CD14-positive monocyte (primary cell): ENCODE data around the gene CCT3. TPM values are rescaled to one million over a fixed set of nuclear protein-coding genes. Genes with fewer than 3 reads are reported as not detected.

Experiments used
- DNase-seq, 3 donors: peaks; one replicate each; pipeline ENCODE4 v3.0.0-alpha.2; 2011 to 2022
- H2AFZ ChIP-seq: 2 replicates; pipeline ENCODE4 v1.6.0; 2012; ENCODE audit warnings: mild to moderate bottlenecking, low read depth, low read length, inconsistent platforms; ENCODE audit not compliant: insufficient read depth, poor library complexity, severe bottlenecking
- H3K27ac ChIP-seq, 2 donors: 1 replicate in 1 of 2; 2 replicates in 1 of 2; pipeline ENCODE4 v1.5.1; 2012 to 2013; ENCODE audit warnings: low read length in 2 of 2, control low read depth in 1 of 2, inconsistent platforms in 1 of 2, low read depth in 1 of 2, mild to moderate bottlenecking in 1 of 2
- H3K27me3 ChIP-seq, 2 donors: one replicate each; pipeline versions ENCODE4 v1.6.0 to v1.6.1; 2011 to 2013; ENCODE audit warnings: low read length in 2 of 2; ENCODE audit not compliant: control insufficient read depth in 2 of 2, insufficient read depth in 2 of 2
- H3K36me3 ChIP-seq, 2 donors: replicated peaks in 1 of 2; 1 replicate in 1 of 2; 2 replicates in 1 of 2; pipeline versions ENCODE4 v1.5.1 to v1.6.1; 2012 to 2013; ENCODE audit warnings: low read length in 2 of 2, control low read depth in 1 of 2, inconsistent platforms in 1 of 2, mild to moderate bottlenecking in 1 of 2; ENCODE audit not compliant: insufficient read depth in 2 of 2, control insufficient read depth in 1 of 2
- H3K4me1 ChIP-seq, 2 donors: 1 replicate in 1 of 2; 2 replicates in 1 of 2; pipeline versions ENCODE4 v1.5.1 to v1.6.1; 2012 to 2013; ENCODE audit warnings: low read length in 2 of 2, control low read depth in 1 of 2, inconsistent platforms in 1 of 2, mild to moderate bottlenecking in 1 of 2, moderate library complexity in 1 of 2; ENCODE audit not compliant: insufficient read depth in 2 of 2, control insufficient read depth in 1 of 2
- H3K4me2 ChIP-seq: replicated peaks from 2 replicates; pipeline ENCODE3; 2012; ENCODE audit warnings: low read length, moderate library complexity, mild to moderate bottlenecking; ENCODE audit not compliant: poor library complexity, severe bottlenecking; ENCODE audit errors: extremely low read depth
- H3K4me3 ChIP-seq, 3 experiments: fragments of 200-600 bp in 1 of 3; sonication (generic) in 1 of 3; replicated peaks in 1 of 3; 1 replicate in 2 of 3; 2 replicates in 1 of 3; pipeline ENCODE4 v1.5.1; 2011 to 2013; ENCODE audit warnings: low read length in 3 of 3, mild to moderate bottlenecking in 3 of 3, control low read depth in 2 of 3, low read depth in 2 of 3, inconsistent platforms in 1 of 3, moderate library complexity in 1 of 3
- H3K79me2 ChIP-seq: 2 replicates; pipeline ENCODE4 v1.6.0; 2012; ENCODE audit warnings: mild to moderate bottlenecking, control low read depth, inconsistent platforms, low read length, moderate library complexity; ENCODE audit not compliant: insufficient read depth
- H3K9ac ChIP-seq: 2 replicates; pipeline ENCODE4 v1.6.0; 2017; ENCODE audit warnings: low read length, mild to moderate bottlenecking; ENCODE audit not compliant: insufficient read depth, poor library complexity, severe bottlenecking
- H3K9me3 ChIP-seq, 2 donors: replicated peaks in 1 of 2; 1 replicate in 1 of 2; 2 replicates in 1 of 2; pipeline versions ENCODE4 v1.5.1 to v1.6.1; 2012 to 2013; ENCODE audit warnings: low read length in 2 of 2, control low read depth in 1 of 2; ENCODE audit not compliant: control insufficient read depth in 1 of 2, insufficient read depth in 1 of 2
- H4K20me1 ChIP-seq: 2 replicates; pipeline ENCODE4 v1.6.0; 2012; ENCODE audit warnings: mild to moderate bottlenecking, low read length, control low read depth, moderate library complexity; ENCODE audit not compliant: insufficient read depth
- H3K27ac Mint-ChIP-seq, 7 donors: one replicate each; pipeline ENCODE4 v1.8.0; 2020; ENCODE audit warnings: mild to moderate bottlenecking in 7 of 7, mixed read lengths in 7 of 7, moderate library complexity in 6 of 7, inconsistent platforms in 2 of 7
- H3K27me3 Mint-ChIP-seq, 3 donors: one replicate each; pipeline ENCODE4 v1.8.0; 2021 to 2022; ENCODE audit warnings: low read depth in 3 of 3, mild to moderate bottlenecking in 3 of 3, mixed read lengths in 3 of 3, moderate library complexity in 3 of 3, inconsistent platforms in 1 of 3
- H3K36me3 Mint-ChIP-seq, 2 donors: one replicate each; pipeline ENCODE4 v1.8.0; 2020; ENCODE audit warnings: mixed read lengths in 2 of 2, inconsistent platforms in 1 of 2, mild to moderate bottlenecking in 1 of 2
- H3K4me1 Mint-ChIP-seq: one replicate; pipeline ENCODE4 v1.8.0; 2020; ENCODE audit warnings: mild to moderate bottlenecking, mixed read lengths
- H3K4me3 Mint-ChIP-seq, 2 donors: one replicate each; pipeline ENCODE4 v1.8.0; 2020; ENCODE audit warnings: mild to moderate bottlenecking in 2 of 2, mixed read lengths in 2 of 2, moderate library complexity in 1 of 2
- H3K9me3 Mint-ChIP-seq, 7 donors: one replicate each; pipeline ENCODE4 v1.8.0; 2020 to 2022; ENCODE audit warnings: mixed read lengths in 7 of 7, mild to moderate bottlenecking in 6 of 7, moderate library complexity in 6 of 7, inconsistent platforms in 2 of 7
- CTCF ChIP-seq: fragments of 200-600 bp; IDR thresholded peaks from one replicate; pipeline ENCODE4 v1.8.0; 2022; ENCODE audit warnings: antibody characterized with exemption, mild to moderate bottlenecking
- WGBS: methylation state at CpG from one replicate; pipeline ENCODE4 v1.1.5; 2013; ENCODE audit warnings: missing lambda C conversion rate; ENCODE audit not compliant: insufficient coverage; 5-methylcytosine and 5-hydroxymethylcytosine counted together
- intact Hi-C, 2 donors: fragments of 100-400 bp; cut with micrococcal nuclease; formaldehyde crosslinking; loops; one replicate each; pipeline versions ENCODE4 v1.15.0 to v1.15.1; 2023
- polyA plus RNA-seq, 3 donors: library from polyadenylated mRNA; depleted of rRNA in 1 of 3; unstranded in 2 of 3; stranded (reverse) in 1 of 3; fragments of 300-500 nt in 2 of 3; fragments of >200 nt in 1 of 3; fragmentation: Illumina TruSeq in 2 of 3; gene quantifications; 1 replicate in 2 of 3; 2 replicates in 1 of 3; pipeline ENCODE4 v1.2.3, GENCODE V29; 2012 to 2021

The CCT3 gene
- polyA plus RNA-seq, 3 donors = 65.3 to 97.3 (median 94.8) TPM

- Mint-ChIP-seq H3K27ac (no peak overlapping the region), H3K4me3 (peak overlapping the region in 1 of 2 donors; percentile 2), H3K4me1 (peaks cover 5% of the 10 kb centered on the region), H3K36me3 (no peaks in the 10 kb centered on the region), H3K9me3 (peaks cover 0 to 7% (median 2%) of the 10 kb centered on the region in 7 donors), H3K27me3 (peaks cover 37 to 73% (median 60%) of the 10 kb centered on the region in 3 donors)
- no peak overlapping the region for H2AFZ ChIP-seq
- H3K4me3 ChIP-seq = no peak overlapping the region
- WGBS = 37% methylated on average over 6 of the region's 6 CpGs
- H3K9ac ChIP-seq = no peak overlapping the region
- no peak overlapping the region for H3K4me2 ChIP-seq
- no peak overlapping the region for H3K27ac ChIP-seq
- H3K27me3 ChIP-seq = peaks cover 9 to 46% of the 10 kb centered on the region in 2 donors
- intact Hi-C loops = no loop called here
- no peak for DNase-seq
- peaks cover 0 to 4% of the 10 kb centered on the region in 2 donors for H3K4me1 ChIP-seq
- H3K79me2 ChIP-seq = no peaks in the 10 kb centered on the region
- no peaks in the 10 kb centered on the region for H3K9me3 ChIP-seq
- H3K36me3 ChIP-seq = no peaks in the 10 kb centered on the region
- TF ChIP-seq CTCF = no peak
- no peaks in the 10 kb centered on the region for H4K20me1 ChIP-seq
Observed at GRCh38 chr1:156359973-156360372, 21.9 kb upstream of the CCT3 start.

DNA sequence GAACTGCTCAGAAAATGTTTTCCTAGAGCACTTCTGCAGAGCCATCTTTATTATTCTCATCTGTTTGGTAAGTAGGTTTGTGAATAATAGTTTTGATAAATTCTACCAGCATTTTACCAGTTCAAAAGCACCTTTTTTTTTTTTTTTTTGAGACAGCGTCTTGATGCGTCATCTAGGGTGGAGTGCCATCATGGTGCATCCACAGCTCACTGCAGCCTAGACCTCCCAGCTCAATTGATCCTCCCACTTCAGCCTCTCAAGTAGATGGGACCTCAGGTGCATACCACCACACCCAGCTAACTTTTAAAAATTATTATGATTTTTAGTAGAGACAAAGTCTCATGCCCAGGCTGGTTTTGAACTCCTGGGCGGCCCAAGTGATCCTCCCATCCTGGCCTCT lies 21.2 kb upstream of the CCT3 start:
- Mint-ChIP-seq H3K27me3 (peaks cover 37 to 70% (median 55%) of the 10 kb centered on the region in 3 donors), H3K4me3 (peak overlapping the region in 1 of 2 donors; percentile 26), H3K36me3 (no peaks in the 10 kb centered on the region), H3K4me1 (peaks cover 5% of the 10 kb centered on the region), H3K27ac (peak overlapping the region in 1 of 7 donors; percentile 3), H3K9me3 (peaks cover 0 to 4% (median 2%) of the 10 kb centered on the region in 7 donors)
- Histone ChIP-seq H3K4me1 (peaks cover 0 to 4% of the 10 kb centered on the region in 2 donors), H3K36me3 (no peaks in the 10 kb centered on the region), H4K20me1 (no peaks in the 10 kb centered on the region), H3K4me3 (no peak overlapping the region), H3K9ac (no peak overlapping the region), H3K4me2 (no peak overlapping the region), H2AFZ (no peak overlapping the region), H3K27ac (no peak overlapping the region), H3K79me2 (no peaks in the 10 kb centered on the region), H3K9me3 (no peaks in the 10 kb centered on the region), H3K27me3 (peaks cover 12 to 44% of the 10 kb centered on the region in 2 donors)
- no peak for DNase-seq
- intact Hi-C loops = no loop called here
- 83% methylated on average over 1 of the region's 3 CpGs for WGBS
- no peak for TF ChIP-seq CTCF
